Activated CD8-positive, alpha-beta T cell treated with anti-CD3 and anti-CD28 coated beads for 36 hours (primary cell): ENCODE measurements around the gene CAMSAP2. TPM values are rescaled to one million over a fixed set of nuclear protein-coding genes. Genes with fewer than 3 reads are reported as not detected.

ENCODE experiments used
- ATAC-seq: fragments of 200-7000 bp; cut with Tn5 transposase; one replicate; pipeline ENCODE4 v1.10.0; 2021; ENCODE audit warnings: mild to moderate bottlenecking, moderate library complexity
- CTCF ChIA-PET: fragments of 350-600 bp; sonication (Branson Sonifier 250); formaldehyde crosslinking; loops from one replicate; lab custom pipeline; 2021; ENCODE audit warnings: antibody characterized with exemption; lab: Charles Lee
- POLR2A ChIA-PET: fragments of 350-600 bp; sonication (Branson Sonifier 250); formaldehyde crosslinking; loops from one replicate; lab custom pipeline; 2021; ENCODE audit warnings: antibody characterized with exemption; lab: Charles Lee
- DNase-seq: peaks from one replicate; pipeline ENCODE4 v3.0.0-alpha.2; 2020
- H3K27ac Mint-ChIP-seq: one replicate; pipeline ENCODE4 v1.8.0; 2021; ENCODE audit warnings: mild to moderate bottlenecking, mixed read lengths
- H3K27me3 Mint-ChIP-seq: one replicate; pipeline ENCODE4 v1.8.0; 2021; ENCODE audit warnings: mixed read lengths
- H3K36me3 Mint-ChIP-seq: one replicate; pipeline ENCODE4 v1.8.0; 2021; ENCODE audit warnings: low read depth, mixed read lengths
- H3K4me1 Mint-ChIP-seq: one replicate; pipeline ENCODE4 v1.8.0; 2021; ENCODE audit warnings: low read depth, mixed read lengths
- H3K4me3 Mint-ChIP-seq: one replicate; pipeline ENCODE4 v1.8.0; 2021; ENCODE audit warnings: mild to moderate bottlenecking, moderate library complexity, mixed read lengths
- H3K9me3 Mint-ChIP-seq: one replicate; pipeline ENCODE4 v1.8.0; 2021; ENCODE audit warnings: mixed read lengths
- intact Hi-C: fragments of 100-400 bp; cut with micrococcal nuclease; formaldehyde crosslinking; loops from one replicate; pipeline ENCODE4 v1.10.0; 2022
- total RNA-seq, 2 experiments: library from RNA; stranded (reverse); gene quantifications; one replicate each; pipeline ENCODE4 v1.2.3, GENCODE V29; 2021
- TF ChIP-seq, protein P1 (sequence below): fragments of 200-600 bp; IDR thresholded peaks from one replicate; pipeline ENCODE4 v1.8.0; 2022; ENCODE audit warnings: antibody characterized with exemption, mild to moderate bottlenecking

Gene CAMSAP2
- total RNA-seq, 2 experiments from 2014 or later = 1.8 to 2.1 TPM

- peaks cover 58% of the 10 kb centered on the region for H3K4me1 Mint-ChIP-seq
- CTCF ChIA-PET = interaction anchor here (0.7 to 1.4 kb wide), 5 partner anchors 10 to 23 kb away, joined by 3 to 6 read pairs (median 4); no protein-coding TSS in a partner anchor
Observed at GRCh38 chr1:200890027-200890426, 151.3 kb downstream of the CAMSAP2 start.

GRCh38 chr1:200890818-200891773 lies 152.4 kb downstream of the CAMSAP2 start:
- intact Hi-C loops = no loop called here
- POLR2A ChIA-PET = interaction anchor here (0.8 to 1.1 kb wide), 2 partner anchors 9 to 154 kb away, joined by 4 read pairs; no protein-coding TSS in a partner anchor
- peak; percentile 20 for DNase-seq
- CTCF ChIA-PET = interaction anchor here (0.6 to 1.4 kb wide), 5 partner anchors 11 to 89 kb away, joined by 3 to 4 read pairs (median 4); no protein-coding TSS in a partner anchor
- ATAC-seq = no peak
- peaks cover 51% of the 10 kb centered on the region for H3K4me1 Mint-ChIP-seq
- TF ChIP-seq, protein P1, sequence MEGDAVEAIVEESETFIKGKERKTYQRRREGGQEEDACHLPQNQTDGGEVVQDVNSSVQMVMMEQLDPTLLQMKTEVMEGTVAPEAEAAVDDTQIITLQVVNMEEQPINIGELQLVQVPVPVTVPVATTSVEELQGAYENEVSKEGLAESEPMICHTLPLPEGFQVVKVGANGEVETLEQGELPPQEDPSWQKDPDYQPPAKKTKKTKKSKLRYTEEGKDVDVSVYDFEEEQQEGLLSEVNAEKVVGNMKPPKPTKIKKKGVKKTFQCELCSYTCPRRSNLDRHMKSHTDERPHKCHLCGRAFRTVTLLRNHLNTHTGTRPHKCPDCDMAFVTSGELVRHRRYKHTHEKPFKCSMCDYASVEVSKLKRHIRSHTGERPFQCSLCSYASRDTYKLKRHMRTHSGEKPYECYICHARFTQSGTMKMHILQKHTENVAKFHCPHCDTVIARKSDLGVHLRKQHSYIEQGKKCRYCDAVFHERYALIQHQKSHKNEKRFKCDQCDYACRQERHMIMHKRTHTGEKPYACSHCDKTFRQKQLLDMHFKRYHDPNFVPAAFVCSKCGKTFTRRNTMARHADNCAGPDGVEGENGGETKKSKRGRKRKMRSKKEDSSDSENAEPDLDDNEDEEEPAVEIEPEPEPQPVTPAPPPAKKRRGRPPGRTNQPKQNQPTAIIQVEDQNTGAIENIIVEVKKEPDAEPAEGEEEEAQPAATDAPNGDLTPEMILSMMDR = no peak
- no peaks in the 10 kb centered on the region for H3K9me3 Mint-ChIP-seq
- H3K27me3 Mint-ChIP-seq = peaks cover 35% of the 10 kb centered on the region
- no peaks in the 10 kb centered on the region for H3K36me3 Mint-ChIP-seq
- H3K4me3 Mint-ChIP-seq = peak overlapping the region; percentile 51
- no peak overlapping the region for H3K27ac Mint-ChIP-seq

More at GRCh38 chr1:200890027-200890426, 151.3 kb downstream of the CAMSAP2 start:
- Mint-ChIP-seq H3K9me3 (no peaks in the 10 kb centered on the region), H3K4me3 (no peak overlapping the region), H3K27me3 (peaks cover 35% of the 10 kb centered on the region), H3K27ac (no peak overlapping the region), H3K36me3 (no peaks in the 10 kb centered on the region)
- intact Hi-C loops = no loop called here
- TF ChIP-seq, protein P1 = no peak
- POLR2A ChIA-PET = interaction anchor here (0.8 to 2.6 kb wide), 3 partner anchors 11 to 152 kb away, joined by 4 to 29 read pairs (median 4); no protein-coding TSS in a partner anchor
- no peak for DNase-seq
- no peak for ATAC-seq

- Mint-ChIP-seq H3K9me3 (no peaks in the 10 kb centered on the region), H3K36me3 (no peaks in the 10 kb centered on the region), H3K4me3 (peak overlapping the region; percentile 38), H3K27ac (no peak overlapping the region), H3K27me3 (peaks cover 35% of the 10 kb centered on the region), H3K4me1 (peaks cover 48% of the 10 kb centered on the region)
- DNase-seq (no peak), ATAC-seq (no peak)
- intact Hi-C loops = no loop called here
- ChIA-PET POLR2A (interaction anchor here (1.1 kb wide), 1 partner anchor 8 kb away, joined by 4 read pairs; no protein-coding TSS in a partner anchor), CTCF (interaction anchor here (1.0 to 1.3 kb wide), 2 partner anchors 10 to 26 kb away, joined by 3 to 4 read pairs; no protein-coding TSS in a partner anchor)
- TF ChIP-seq, protein P1 = no peak
Observed at GRCh38 chr1:200891774-200892157, 153.1 kb downstream of the CAMSAP2 start.

GRCh38 chr1:200892546-200892945 lies 153.9 kb downstream of the CAMSAP2 start:
- ATAC-seq (no peak), DNase-seq (no peak)
- Mint-ChIP-seq H3K9me3 (no peaks in the 10 kb centered on the region), H3K36me3 (no peaks in the 10 kb centered on the region), H3K4me1 (peaks cover 43% of the 10 kb centered on the region), H3K4me3 (no peak overlapping the region), H3K27me3 (peaks cover 35% of the 10 kb centered on the region), H3K27ac (no peak overlapping the region)
- intact Hi-C loops = no loop called here
- TF ChIP-seq, protein P1 = no peak
- CTCF ChIA-PET = interaction anchor here (1.3 kb wide), 1 partner anchor 9 kb away, joined by 3 read pairs; no protein-coding TSS in a partner anchor
- POLR2A ChIA-PET = no interaction called here
